HEK293 (cell line): ENCODE data around the gene NELFB.

Source experiments
- EGR2 ChIP-seq: fragments of 450-650 bp; formaldehyde crosslinking; IDR thresholded peaks from 2 replicates; pipeline ENCODE4 v1.5.1; 2016; ENCODE audit warnings: low read depth, missing biosample characterization, missing genetic modification characterization
- KLF10 ChIP-seq: fragments of 450-650 bp; IDR thresholded peaks from 2 replicates; pipeline ENCODE4 v1.5.1; 2018; ENCODE audit warnings: missing biosample characterization, mild to moderate bottlenecking, missing genetic modification characterization
- MEIS1 ChIP-seq: sonication (generic); formaldehyde crosslinking; IDR thresholded peaks from 2 replicates; pipeline ENCODE4 v1.8.1; 2022; ENCODE audit warnings: missing genetic modification reagents, mild to moderate bottlenecking, borderline replicate concordance
- OSR2 ChIP-seq: fragments of 450-650 bp; formaldehyde crosslinking; IDR thresholded peaks from 2 replicates; pipeline ENCODE4 v1.5.1; 2016; ENCODE audit warnings: missing biosample characterization, missing genetic modification characterization
- WT1 ChIP-seq: fragments of 450-650 bp; formaldehyde crosslinking; IDR thresholded peaks from 2 replicates; pipeline ENCODE4 v1.5.1; 2016; ENCODE audit warnings: missing biosample characterization, missing genetic modification characterization
- YY2 ChIP-seq: fragments of 450-650 bp; formaldehyde crosslinking; IDR thresholded peaks from 2 replicates; pipeline ENCODE4 v1.5.1; 2016; ENCODE audit warnings: missing biosample characterization, missing genetic modification characterization
- ZBTB17 ChIP-seq: fragments of 450-650 bp; formaldehyde crosslinking; IDR thresholded peaks from 2 replicates; pipeline ENCODE4 v1.5.1; 2016; ENCODE audit warnings: missing biosample characterization, missing genetic modification characterization
- ZEB2 ChIP-seq: fragments of 450-650 bp; formaldehyde crosslinking; IDR thresholded peaks from 2 replicates; pipeline ENCODE4 v1.5.1; 2016; ENCODE audit warnings: missing biosample characterization, missing genetic modification characterization
- ZFP3 ChIP-seq: fragments of 450-650 bp; formaldehyde crosslinking; IDR thresholded peaks from 2 replicates; pipeline ENCODE4 v1.5.1; 2016; ENCODE audit warnings: low read depth, missing biosample characterization, missing genetic modification characterization
- ZNF155 ChIP-seq: fragments of 450-650 bp; formaldehyde crosslinking; IDR thresholded peaks from 2 replicates; pipeline ENCODE4 v1.5.1; 2016; ENCODE audit warnings: missing biosample characterization, missing genetic modification characterization
- ZNF157 ChIP-seq: fragments of 450-650 bp; formaldehyde crosslinking; IDR thresholded peaks from 2 replicates; pipeline ENCODE4 v1.5.1; 2016; ENCODE audit warnings: missing biosample characterization, missing genetic modification characterization
- ZNF174 ChIP-seq: fragments of 450-650 bp; formaldehyde crosslinking; IDR thresholded peaks from 2 replicates; pipeline ENCODE4 v1.5.0; 2017; ENCODE audit warnings: missing biosample characterization, mild to moderate bottlenecking, missing genetic modification characterization
- ZNF274 ChIP-seq, 2 experiments: fragments of 200-500 bp in 1 of 2; fragments of 450-650 bp in 1 of 2; sonication (Bioruptor generic) in 1 of 2; formaldehyde crosslinking in 1 of 2; IDR thresholded peaks; 2 replicates each; pipeline versions ENCODE4 v1.5.1 to v1.6.1; 2014 to 2016; ENCODE audit warnings: borderline replicate concordance in 1 of 2, inconsistent platforms in 1 of 2, low read length in 1 of 2, missing biosample characterization in 1 of 2, missing genetic modification characterization in 1 of 2
- ZNF292 ChIP-seq: fragments of 450-650 bp; formaldehyde crosslinking; IDR thresholded peaks from 2 replicates; pipeline ENCODE4 v1.5.1; 2016; ENCODE audit warnings: low read depth, missing biosample characterization, missing genetic modification characterization, borderline replicate concordance
- ZNF302 ChIP-seq: fragments of 450-650 bp; formaldehyde crosslinking; IDR thresholded peaks from 2 replicates; pipeline ENCODE4 v1.5.1; 2016; ENCODE audit warnings: missing biosample characterization, missing genetic modification characterization, low read depth
- ZNF324 ChIP-seq: fragments of 450-650 bp; formaldehyde crosslinking; IDR thresholded peaks from 2 replicates; pipeline ENCODE4 v1.5.1; 2016; ENCODE audit warnings: missing biosample characterization, missing genetic modification characterization
- ZNF354C ChIP-seq: fragments of 450-650 bp; formaldehyde crosslinking; IDR thresholded peaks from 2 replicates; pipeline ENCODE4 v1.5.1; 2016; ENCODE audit warnings: missing biosample characterization, missing genetic modification characterization, low read depth, borderline replicate concordance
- ZNF394 ChIP-seq: fragments of 450-650 bp; formaldehyde crosslinking; IDR thresholded peaks from 2 replicates; pipeline ENCODE4 v1.5.1; 2016; ENCODE audit warnings: missing biosample characterization, missing genetic modification characterization, mild to moderate bottlenecking, moderate library complexity, borderline replicate concordance
- ZNF449 ChIP-seq: fragments of 450-650 bp; formaldehyde crosslinking; IDR thresholded peaks from 2 replicates; pipeline ENCODE4 v1.5.1; 2017; ENCODE audit warnings: missing biosample characterization, mild to moderate bottlenecking, missing genetic modification characterization, moderate library complexity
- ZNF473 ChIP-seq: fragments of 450-650 bp; formaldehyde crosslinking; IDR thresholded peaks from 2 replicates; pipeline ENCODE4 v1.5.1; 2017; ENCODE audit warnings: missing biosample characterization, missing genetic modification characterization
- ZNF600 ChIP-seq: fragments of 450-650 bp; formaldehyde crosslinking; IDR thresholded peaks from 2 replicates; pipeline ENCODE4 v1.5.1; 2016; ENCODE audit warnings: missing biosample characterization, missing genetic modification characterization
- ZNF629 ChIP-seq: fragments of 450-650 bp; formaldehyde crosslinking; IDR thresholded peaks from 2 replicates; pipeline ENCODE4 v1.5.1; 2017; ENCODE audit warnings: missing biosample characterization, missing genetic modification characterization
- ZNF677 ChIP-seq: fragments of 450-650 bp; IDR thresholded peaks from 2 replicates; pipeline ENCODE4 v1.5.0; 2018; ENCODE audit warnings: missing biosample characterization, mild to moderate bottlenecking, missing genetic modification characterization, moderate library complexity
- ZNF777 ChIP-seq: fragments of 450-650 bp; formaldehyde crosslinking; IDR thresholded peaks from 2 replicates; pipeline ENCODE4 v1.5.1; 2017; ENCODE audit warnings: missing biosample characterization, missing genetic modification characterization, borderline replicate concordance
- ZSCAN30 ChIP-seq: fragments of 450-650 bp; IDR thresholded peaks from 2 replicates; pipeline ENCODE4 v1.5.1; 2018; ENCODE audit warnings: missing biosample characterization, mild to moderate bottlenecking, missing genetic modification characterization, moderate library complexity
- TF ChIP-seq, protein P1 (sequence below): fragments of 450-650 bp; formaldehyde crosslinking; IDR thresholded peaks from 2 replicates; pipeline ENCODE4 v1.5.1; 2016; ENCODE audit warnings: missing biosample characterization, missing genetic modification characterization
- TF ChIP-seq, protein P2 (sequence below): fragments of 450-650 bp; formaldehyde crosslinking; IDR thresholded peaks from 2 replicates; pipeline ENCODE4 v1.5.1; 2017; ENCODE audit warnings: missing biosample characterization, missing genetic modification characterization
- TF ChIP-seq, protein P3 (sequence below): fragments of 450-650 bp; formaldehyde crosslinking; IDR thresholded peaks from 2 replicates; pipeline ENCODE4 v1.5.1; 2016; ENCODE audit warnings: missing biosample characterization, missing genetic modification characterization
- TF ChIP-seq, protein P4 (sequence below): fragments of 450-650 bp; formaldehyde crosslinking; IDR thresholded peaks from 2 replicates; pipeline ENCODE4 v1.5.1; 2016; ENCODE audit warnings: missing biosample characterization, missing genetic modification characterization

The NELFB gene

DNA sequence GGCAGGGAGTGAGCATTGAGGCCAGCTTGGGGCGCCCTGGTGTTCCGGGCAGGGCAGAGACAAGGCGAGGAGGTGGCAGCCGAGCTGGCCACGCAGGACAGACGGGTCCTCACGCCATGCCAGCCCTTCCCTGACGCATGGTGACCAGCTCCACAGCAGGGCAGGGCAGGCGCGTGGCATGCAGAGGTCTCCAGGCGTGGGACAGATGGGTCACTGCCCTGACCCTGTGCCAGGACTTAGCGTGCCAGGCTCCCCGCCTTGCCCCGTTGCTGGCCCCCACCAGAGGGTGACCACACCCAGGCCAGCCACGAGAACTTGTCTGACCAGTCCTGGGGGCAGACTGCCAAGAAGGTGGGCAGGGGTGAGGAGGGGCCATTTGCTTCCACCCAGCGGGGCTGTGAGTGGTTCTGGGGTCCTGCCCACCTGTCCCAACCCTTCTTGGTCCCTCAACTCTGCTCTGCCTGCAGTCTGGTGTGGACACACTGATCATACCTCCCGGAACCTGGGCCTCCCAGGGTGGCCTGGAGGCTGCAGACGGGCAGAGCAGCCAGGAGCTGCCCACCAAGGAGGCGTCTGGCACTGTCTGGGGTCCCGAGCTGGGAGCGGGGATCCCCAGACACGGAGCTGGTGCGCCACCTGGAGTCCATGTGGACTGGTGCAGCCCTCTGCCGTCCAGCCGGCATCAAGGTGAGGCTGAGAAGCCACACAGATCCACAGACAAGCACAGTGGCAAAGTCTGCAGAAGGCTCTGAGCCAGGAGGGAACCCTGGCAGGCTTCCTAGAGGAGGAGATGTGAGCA is 27.9 kb upstream of the NELFB start, which contains the start of gene RNF224 (continued):
- TF ChIP-seq, protein P1, sequence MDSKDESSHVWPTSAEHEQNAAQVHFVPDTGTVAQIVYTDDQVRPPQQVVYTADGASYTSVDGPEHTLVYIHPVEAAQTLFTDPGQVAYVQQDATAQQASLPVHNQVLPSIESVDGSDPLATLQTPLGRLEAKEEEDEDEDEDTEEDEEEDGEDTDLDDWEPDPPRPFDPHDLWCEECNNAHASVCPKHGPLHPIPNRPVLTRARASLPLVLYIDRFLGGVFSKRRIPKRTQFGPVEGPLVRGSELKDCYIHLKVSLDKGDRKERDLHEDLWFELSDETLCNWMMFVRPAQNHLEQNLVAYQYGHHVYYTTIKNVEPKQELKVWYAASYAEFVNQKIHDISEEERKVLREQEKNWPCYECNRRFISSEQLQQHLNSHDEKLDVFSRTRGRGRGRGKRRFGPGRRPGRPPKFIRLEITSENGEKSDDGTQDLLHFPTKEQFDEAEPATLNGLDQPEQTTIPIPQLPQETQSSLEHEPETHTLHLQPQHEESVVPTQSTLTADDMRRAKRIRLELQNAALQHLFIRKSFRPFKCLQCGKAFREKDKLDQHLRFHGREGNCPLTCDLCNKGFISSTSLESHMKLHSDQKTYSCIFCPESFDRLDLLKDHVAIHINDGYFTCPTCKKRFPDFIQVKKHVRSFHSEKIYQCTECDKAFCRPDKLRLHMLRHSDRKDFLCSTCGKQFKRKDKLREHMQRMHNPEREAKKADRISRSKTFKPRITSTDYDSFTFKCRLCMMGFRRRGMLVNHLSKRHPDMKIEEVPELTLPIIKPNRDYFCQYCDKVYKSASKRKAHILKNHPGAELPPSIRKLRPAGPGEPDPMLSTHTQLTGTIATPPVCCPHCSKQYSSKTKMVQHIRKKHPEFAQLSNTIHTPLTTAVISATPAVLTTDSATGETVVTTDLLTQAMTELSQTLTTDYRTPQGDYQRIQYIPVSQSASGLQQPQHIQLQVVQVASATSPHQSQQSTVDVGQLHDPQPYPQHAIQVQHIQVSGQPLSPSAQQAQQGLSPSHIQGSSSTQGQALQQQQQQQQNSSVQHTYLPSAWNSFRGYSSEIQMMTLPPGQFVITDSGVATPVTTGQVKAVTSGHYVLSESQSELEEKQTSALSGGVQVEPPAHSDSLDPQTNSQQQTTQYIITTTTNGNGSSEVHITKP (tag by site-specific recombination) = no peak
- TF ChIP-seq ZNF777 (no peak), ZNF354C (no peak), ZNF677 (tag by site-specific recombination) (no peak), ZNF174 (tag by site-specific recombination) (no peak), ZNF449 (tag by site-specific recombination) (no peak), ZNF155 (tag by site-specific recombination) (no peak), KLF10 (tag by site-specific recombination) (no peak), ZNF274 (IDR thresholded peaks at IDR 0.05; ENCODE audit: low read length) (no peak), ZNF274 (tag by site-specific recombination; IDR thresholded peaks at IDR 0.05; ENCODE audit: borderline replicate concordance) (no peak), ZBTB17 (tag by site-specific recombination) (peak; percentile 85), ZNF600 (tag by site-specific recombination) (no peak), ZNF302 (tag by site-specific recombination) (no peak), OSR2 (no peak), ZNF394 (tag by site-specific recombination) (no peak), ZNF157 (tag by site-specific recombination) (no peak), EGR2 (tag by site-specific recombination) (no peak), WT1 (tag by site-specific recombination) (0 out of 2 replicates have a peak, but pooled peaks have one; percentile 17), MEIS1 (CRISPR knock-in tag) (no peak), ZSCAN30 (tag by site-specific recombination) (peak; percentile 92), ZEB2 (tag by site-specific recombination) (peak; percentile 54; the same call in 1 of the 2 replicates), ZNF324 (tag by site-specific recombination) (0 out of 2 replicates have a peak, but pooled peaks have one; percentile 18), ZNF473 (tag by site-specific recombination) (no peak), ZNF292 (no peak), ZNF629 (tag by site-specific recombination) (no peak), ZFP3 (tag by site-specific recombination) (no peak), YY2 (tag by site-specific recombination) (no peak)
- TF ChIP-seq, protein P2, sequence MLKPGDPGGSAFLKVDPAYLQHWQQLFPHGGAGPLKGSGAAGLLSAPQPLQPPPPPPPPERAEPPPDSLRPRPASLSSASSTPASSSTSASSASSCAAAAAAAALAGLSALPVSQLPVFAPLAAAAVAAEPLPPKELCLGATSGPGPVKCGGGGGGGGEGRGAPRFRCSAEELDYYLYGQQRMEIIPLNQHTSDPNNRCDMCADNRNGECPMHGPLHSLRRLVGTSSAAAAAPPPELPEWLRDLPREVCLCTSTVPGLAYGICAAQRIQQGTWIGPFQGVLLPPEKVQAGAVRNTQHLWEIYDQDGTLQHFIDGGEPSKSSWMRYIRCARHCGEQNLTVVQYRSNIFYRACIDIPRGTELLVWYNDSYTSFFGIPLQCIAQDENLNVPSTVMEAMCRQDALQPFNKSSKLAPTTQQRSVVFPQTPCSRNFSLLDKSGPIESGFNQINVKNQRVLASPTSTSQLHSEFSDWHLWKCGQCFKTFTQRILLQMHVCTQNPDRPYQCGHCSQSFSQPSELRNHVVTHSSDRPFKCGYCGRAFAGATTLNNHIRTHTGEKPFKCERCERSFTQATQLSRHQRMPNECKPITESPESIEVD (tag by site-specific recombination) = no peak
- TF ChIP-seq, protein P3, sequence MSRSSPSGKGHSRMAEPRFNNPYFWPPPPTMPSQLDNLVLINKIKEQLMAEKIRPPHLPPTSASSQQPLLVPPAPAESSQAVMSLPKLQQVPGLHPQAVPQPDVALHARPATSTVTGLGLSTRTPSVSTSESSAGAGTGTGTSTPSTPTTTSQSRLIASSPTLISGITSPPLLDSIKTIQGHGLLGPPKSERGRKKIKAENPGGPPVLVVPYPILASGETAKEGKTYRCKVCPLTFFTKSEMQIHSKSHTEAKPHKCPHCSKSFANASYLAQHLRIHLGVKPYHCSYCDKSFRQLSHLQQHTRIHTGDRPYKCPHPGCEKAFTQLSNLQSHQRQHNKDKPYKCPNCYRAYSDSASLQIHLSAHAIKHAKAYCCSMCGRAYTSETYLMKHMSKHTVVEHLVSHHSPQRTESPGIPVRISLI (tag by site-specific recombination) = no peak
- TF ChIP-seq, protein P4, sequence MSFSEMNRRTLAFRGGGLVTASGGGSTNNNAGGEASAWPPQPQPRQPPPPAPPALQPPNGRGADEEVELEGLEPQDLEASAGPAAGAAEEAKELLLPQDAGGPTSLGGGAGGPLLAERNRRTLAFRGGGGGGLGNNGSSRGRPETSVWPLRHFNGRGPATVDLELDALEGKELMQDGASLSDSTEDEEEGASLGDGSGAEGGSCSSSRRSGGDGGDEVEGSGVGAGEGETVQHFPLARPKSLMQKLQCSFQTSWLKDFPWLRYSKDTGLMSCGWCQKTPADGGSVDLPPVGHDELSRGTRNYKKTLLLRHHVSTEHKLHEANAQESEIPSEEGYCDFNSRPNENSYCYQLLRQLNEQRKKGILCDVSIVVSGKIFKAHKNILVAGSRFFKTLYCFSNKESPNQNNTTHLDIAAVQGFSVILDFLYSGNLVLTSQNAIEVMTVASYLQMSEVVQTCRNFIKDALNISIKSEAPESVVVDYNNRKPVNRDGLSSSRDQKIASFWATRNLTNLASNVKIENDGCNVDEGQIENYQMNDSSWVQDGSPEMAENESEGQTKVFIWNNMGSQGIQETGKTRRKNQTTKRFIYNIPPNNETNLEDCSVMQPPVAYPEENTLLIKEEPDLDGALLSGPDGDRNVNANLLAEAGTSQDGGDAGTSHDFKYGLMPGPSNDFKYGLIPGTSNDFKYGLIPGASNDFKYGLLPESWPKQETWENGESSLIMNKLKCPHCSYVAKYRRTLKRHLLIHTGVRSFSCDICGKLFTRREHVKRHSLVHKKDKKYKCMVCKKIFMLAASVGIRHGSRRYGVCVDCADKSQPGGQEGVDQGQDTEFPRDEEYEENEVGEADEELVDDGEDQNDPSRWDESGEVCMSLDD = peak; percentile 88
